Upper lobe of right lung (tissue), 1 donor: Measurements from ENCODE around the gene BLID. TPM values are rescaled to one million over a fixed set of nuclear protein-coding genes. Genes with fewer than 3 reads are reported as not detected.

Source experiments
- ATAC-seq: fragments of 200-7000 bp; cut with Tn5 transposase; one replicate; pipeline ENCODE4 v1.9.1; 2020; ENCODE audit warnings: mild to moderate bottlenecking, moderate library complexity
- DNase-seq: peaks from one replicate; pipeline ENCODE4 v3.0.0-alpha.2; 2020
- H3K27ac ChIP-seq: fragments of 200-600 bp; one replicate; pipeline ENCODE4 v1.8.0; 2022
- H3K27me3 ChIP-seq: fragments of 200-600 bp; one replicate; pipeline ENCODE4 v1.8.0; 2022; ENCODE audit warnings: mild to moderate bottlenecking
- H3K36me3 ChIP-seq: fragments of 200-600 bp; one replicate; pipeline ENCODE4 v1.8.0; 2022
- H3K4me1 ChIP-seq: fragments of 200-600 bp; one replicate; pipeline ENCODE4 v1.8.0; 2022
- H3K4me3 ChIP-seq: fragments of 200-600 bp; one replicate; pipeline ENCODE4 v1.8.0; 2022; ENCODE audit warnings: mild to moderate bottlenecking
- H3K9me3 ChIP-seq: fragments of 200-600 bp; one replicate; pipeline ENCODE4 v1.8.0; 2022
- intact Hi-C: fragments of 100-400 bp; cut with DNase I; formaldehyde crosslinking; loops from one replicate; pipeline ENCODE4 v1.11.0; 2022
- total RNA-seq: library from RNA; stranded (reverse); fragmentation: NEBNext Ultra II Directional; extraction: Animal tissue kit (Norgen Biotek cat#: 25700); gene quantifications from one replicate; pipeline ENCODE4 v1.2.1, GENCODE V29; 2021
- TF ChIP-seq, protein P1 (sequence below): fragments of 200-600 bp; IDR thresholded peaks from one replicate; pipeline ENCODE4 v1.8.0; 2022; ENCODE audit warnings: antibody characterized with exemption
- donor health status: DM: no; HTN: yes; CAD: no; lungs with severe emphysema.

BLID gene
- total RNA-seq, 1 donor from 2014 or later, result not detected

- peak; percentile 65 for DNase-seq
- Histone ChIP-seq H3K4me3 (peak overlapping the region; percentile 47), H3K27me3 (peaks cover 15% of the 10 kb centered on the region), H3K4me1 (no peaks in the 10 kb centered on the region), H3K9me3 (no peaks in the 10 kb centered on the region), H3K27ac (no peak overlapping the region), H3K36me3 (no peaks in the 10 kb centered on the region)
- intact Hi-C loops, result no loop called here
- peak; percentile 56 for ATAC-seq
- TF ChIP-seq, protein P1, sequence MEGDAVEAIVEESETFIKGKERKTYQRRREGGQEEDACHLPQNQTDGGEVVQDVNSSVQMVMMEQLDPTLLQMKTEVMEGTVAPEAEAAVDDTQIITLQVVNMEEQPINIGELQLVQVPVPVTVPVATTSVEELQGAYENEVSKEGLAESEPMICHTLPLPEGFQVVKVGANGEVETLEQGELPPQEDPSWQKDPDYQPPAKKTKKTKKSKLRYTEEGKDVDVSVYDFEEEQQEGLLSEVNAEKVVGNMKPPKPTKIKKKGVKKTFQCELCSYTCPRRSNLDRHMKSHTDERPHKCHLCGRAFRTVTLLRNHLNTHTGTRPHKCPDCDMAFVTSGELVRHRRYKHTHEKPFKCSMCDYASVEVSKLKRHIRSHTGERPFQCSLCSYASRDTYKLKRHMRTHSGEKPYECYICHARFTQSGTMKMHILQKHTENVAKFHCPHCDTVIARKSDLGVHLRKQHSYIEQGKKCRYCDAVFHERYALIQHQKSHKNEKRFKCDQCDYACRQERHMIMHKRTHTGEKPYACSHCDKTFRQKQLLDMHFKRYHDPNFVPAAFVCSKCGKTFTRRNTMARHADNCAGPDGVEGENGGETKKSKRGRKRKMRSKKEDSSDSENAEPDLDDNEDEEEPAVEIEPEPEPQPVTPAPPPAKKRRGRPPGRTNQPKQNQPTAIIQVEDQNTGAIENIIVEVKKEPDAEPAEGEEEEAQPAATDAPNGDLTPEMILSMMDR, result no peak
Measured at GRCh38 chr11:122100037-122100755, 15.8 kb downstream of the BLID start.

DNA sequence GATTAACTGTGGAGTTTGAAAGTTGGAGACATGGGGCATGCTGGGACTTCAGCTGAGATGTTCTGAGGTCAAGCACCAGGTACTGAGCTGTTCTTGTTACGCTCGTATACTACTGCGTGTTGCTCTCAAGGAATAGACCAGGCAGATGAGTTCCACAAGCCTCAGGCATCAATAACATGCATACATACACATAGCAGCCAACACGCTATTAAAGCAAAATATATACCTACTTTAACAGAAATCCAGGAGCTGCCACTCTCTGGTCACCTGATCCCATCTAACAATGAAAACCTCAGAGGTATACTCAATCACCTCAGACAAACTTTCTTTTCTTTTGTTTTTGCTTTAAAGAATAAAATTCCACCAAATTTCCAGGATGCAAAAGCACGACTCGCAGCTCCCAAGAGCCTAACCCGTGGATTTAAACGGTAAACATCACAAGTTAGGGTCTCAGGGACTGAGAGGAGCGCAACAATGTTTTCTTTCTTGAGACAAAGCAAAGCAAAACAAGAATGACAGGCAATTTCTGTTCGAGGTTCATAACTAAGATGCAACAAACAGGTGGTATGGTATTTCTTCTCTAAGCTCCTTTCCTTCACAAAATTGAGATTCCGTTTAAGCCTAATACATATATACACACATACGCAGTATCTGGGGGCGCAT, 16.5 kb downstream of the BLID start:
- ATAC-seq (no peak), DNase-seq (no peak)
- TF ChIP-seq, protein P1, result no peak
- intact Hi-C loops, result no loop called here
- Histone ChIP-seq H3K27me3 (peaks cover 15% of the 10 kb centered on the region), H3K9me3 (no peaks in the 10 kb centered on the region), H3K36me3 (no peaks in the 10 kb centered on the region), H3K4me1 (no peaks in the 10 kb centered on the region), H3K4me3 (peak overlapping the region; percentile 47), H3K27ac (no peak overlapping the region)

DNA sequence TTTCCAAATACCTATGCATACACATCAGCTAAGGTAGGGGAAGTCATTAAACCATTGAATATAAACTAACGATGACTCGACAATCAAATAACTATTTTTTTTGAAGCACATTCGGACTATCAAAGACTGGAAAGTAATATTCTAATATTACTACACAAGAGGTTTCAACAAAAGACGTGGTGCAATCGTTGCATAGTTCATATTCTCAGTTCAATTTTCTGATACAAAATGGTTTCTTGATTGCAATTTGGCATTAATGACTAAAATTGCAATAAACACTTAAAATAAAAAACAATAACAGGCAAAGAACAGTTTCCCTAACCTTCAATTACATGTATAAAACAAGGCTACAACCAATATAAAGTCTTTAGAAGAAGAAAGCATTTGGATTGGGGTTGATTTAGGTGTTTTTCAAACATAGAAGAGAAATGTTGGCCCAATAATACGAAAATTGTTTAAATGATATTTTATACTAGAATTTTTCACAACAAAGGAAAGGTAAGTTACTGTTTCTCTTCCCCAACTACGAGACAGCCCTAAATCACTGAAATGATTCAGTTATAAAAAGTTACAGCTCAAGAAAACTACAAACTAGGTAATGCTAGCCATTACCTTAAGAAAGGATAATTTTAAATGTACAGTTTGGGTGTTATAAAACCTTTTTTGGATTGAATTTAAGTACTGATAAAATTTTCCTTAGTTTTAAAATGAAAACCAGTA, 17.6 kb downstream of the BLID start:
- ATAC-seq (no peak), DNase-seq (no peak)
- H3K36me3 ChIP-seq, result no peaks in the 10 kb centered on the region
- intact Hi-C loops, result no loop called here
- TF ChIP-seq, protein P1, result no peak
- H3K4me3 ChIP-seq, result peak overlapping the region; percentile 47
- no peak overlapping the region for H3K27ac ChIP-seq
- H3K4me1 ChIP-seq, result no peaks in the 10 kb centered on the region
- no peaks in the 10 kb centered on the region for H3K9me3 ChIP-seq
- H3K27me3 ChIP-seq, result peaks cover 15% of the 10 kb centered on the region

GRCh38 chr11:122097419-122098001, 18.5 kb downstream of the BLID start:
- intact Hi-C loops, result no loop called here
- Histone ChIP-seq H3K4me1 (no peaks in the 10 kb centered on the region), H3K36me3 (no peaks in the 10 kb centered on the region), H3K4me3 (peak overlapping the region; percentile 24), H3K27me3 (peaks cover 15% of the 10 kb centered on the region), H3K9me3 (no peaks in the 10 kb centered on the region), H3K27ac (no peak overlapping the region)
- TF ChIP-seq, protein P1, result no peak
- no peak for DNase-seq
- ATAC-seq, result no peak

DNA sequence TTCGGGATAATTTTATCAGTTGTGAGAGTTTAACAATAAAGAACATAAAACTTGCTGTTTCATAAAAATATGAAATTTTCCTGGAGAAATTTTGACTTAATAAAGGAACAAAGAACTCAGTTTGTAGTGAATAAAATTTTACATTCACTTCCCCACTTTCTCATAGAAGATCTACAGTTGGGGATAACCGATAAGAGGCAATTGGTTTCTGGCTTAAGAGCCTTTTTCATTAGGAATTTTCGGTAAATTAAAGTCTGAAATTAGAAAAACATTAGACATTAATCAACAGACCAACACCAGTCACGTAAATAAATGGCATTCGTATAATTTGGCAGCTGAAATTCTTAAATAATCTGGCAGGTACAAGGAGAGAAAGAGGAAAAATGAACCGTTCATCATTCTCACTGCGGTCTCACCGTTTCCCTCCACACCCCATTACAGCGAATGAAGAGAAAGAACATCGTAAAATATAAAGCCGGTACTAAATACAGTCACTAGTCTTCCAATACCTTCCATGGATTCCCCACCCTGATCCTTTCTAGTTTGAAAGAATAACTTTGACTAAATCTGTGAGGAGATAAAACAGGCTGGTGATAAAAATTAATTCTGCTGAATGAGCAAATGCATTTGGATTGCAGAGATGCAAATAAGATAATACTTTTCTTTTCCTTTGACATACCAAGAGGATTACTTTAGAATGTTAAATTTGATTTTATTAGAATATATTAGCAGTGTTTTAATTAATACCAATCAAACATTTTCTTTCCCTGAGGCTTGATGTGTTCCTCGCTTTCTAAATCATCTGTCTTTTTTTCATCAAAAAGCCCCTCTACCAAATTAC, 19.5 kb downstream of the BLID start:
- no peaks in the 10 kb centered on the region for H3K9me3 ChIP-seq
- TF ChIP-seq, protein P1, result no peak
- no peak overlapping the region for H3K4me3 ChIP-seq
- ATAC-seq, result no peak
- H3K27me3 ChIP-seq, result peaks cover 15% of the 10 kb centered on the region
- no peak for DNase-seq
- H3K36me3 ChIP-seq, result no peaks in the 10 kb centered on the region
- H3K4me1 ChIP-seq, result no peaks in the 10 kb centered on the region
- no peak overlapping the region for H3K27ac ChIP-seq
- intact Hi-C loops, result no loop called here
